Esophagus muscularis mucosa (tissue), 4 donors: ENCODE data around the gene NEK11. TPM values are rescaled to one million over a fixed set of nuclear protein-coding genes. Genes with fewer than 3 reads are reported as not detected.

ENCODE experiments used
- DNase-seq: peaks from one replicate; pipeline ENCODE4 v3.0.0-alpha.2; 2017; ENCODE audit errors: extremely low spot score
- H3K27ac ChIP-seq, 4 donors: fragments of 200-600 bp; sonication (generic); replicated peaks in 1 of 4; 1 replicate in 3 of 4; 2 replicates in 1 of 4; pipeline ENCODE4 v1.5.1; 2016 to 2019; ENCODE audit warnings: mild to moderate bottlenecking in 1 of 4
- H3K27me3 ChIP-seq, 4 donors: fragments of 200-600 bp; sonication (generic); one replicate each; pipeline versions ENCODE4 v1.5.1 to v1.6.0; 2016 to 2019
- H3K36me3 ChIP-seq, 4 donors: fragments of 200-600 bp; sonication (generic); one replicate each; pipeline ENCODE4 v1.5.1; 2016 to 2019
- H3K4me1 ChIP-seq, 4 donors: fragments of 200-600 bp; sonication (generic); one replicate each; pipeline ENCODE4 v1.5.1; 2016 to 2019
- H3K4me3 ChIP-seq, 4 donors: fragments of 200-600 bp; sonication (generic); 1 replicate in 2 of 4; 2 replicates in 2 of 4; pipeline ENCODE4 v1.5.1; 2016 to 2019; ENCODE audit warnings: mild to moderate bottlenecking in 4 of 4, moderate library complexity in 1 of 4
- H3K9me3 ChIP-seq, 4 donors: fragments of 200-600 bp; sonication (generic); 1 replicate in 3 of 4; 2 replicates in 1 of 4; pipeline ENCODE4 v1.5.1; 2016 to 2019
- CTCF ChIP-seq, 3 experiments: fragments of 200-600 bp in 2 of 3; fragments of 450-650 bp in 1 of 3; sonication (generic) in 2 of 3; IDR thresholded peaks; one replicate each; pipeline ENCODE4 v1.5.1; 2017 to 2019; ENCODE audit warnings: antibody characterized with exemption in 3 of 3, mild to moderate bottlenecking in 2 of 3, moderate library complexity in 1 of 3
- EP300 ChIP-seq: sonication (generic); formaldehyde crosslinking; IDR thresholded peaks from one replicate; pipeline ENCODE4 v1.6.1; 2017; ENCODE audit warnings: antibody characterized with exemption
- POLR2A ChIP-seq: fragments of 450-650 bp; IDR thresholded peaks from one replicate; pipeline ENCODE4 v1.6.1; 2017; ENCODE audit warnings: antibody characterized with exemption, moderate library complexity, mild to moderate bottlenecking, low read depth
- POLR2AphosphoS5 ChIP-seq, 2 donors: sonication (generic); formaldehyde crosslinking; IDR thresholded peaks; one replicate each; pipeline ENCODE4 v1.6.1; 2017; ENCODE audit warnings: antibody characterized with exemption in 2 of 2
- WGBS: methylation state at CpG from one replicate; pipeline ENCODE4 v1.1.5; 2018; 5-methylcytosine and 5-hydroxymethylcytosine counted together
- intact Hi-C: fragments of 100-400 bp; cut with DNase I; formaldehyde crosslinking; loops from one replicate; pipeline ENCODE4 v1.15.1; 2023
- total RNA-seq, 4 donors: library from RNA; depleted of rRNA; stranded (reverse); fragments of >200 nt; gene quantifications; one replicate each; pipeline versions ENCODE4 v1.1.0 to v1.2.1, GENCODE V29; 2016

The NEK11 gene
- total RNA-seq, 4 donors from 2014 or later, result 5.4 to 12.0 (median 6.8) TPM

GRCh38 chr3:131349454-131349853, 322.8 kb downstream of the NEK11 start:
- DNase-seq, result no peak
- peaks cover 0 to 9% (median 3%) of the 10 kb centered on the region in 4 donors for H3K4me1 ChIP-seq
- intact Hi-C loops, result no loop called here
- H3K36me3 ChIP-seq, result no peaks in the 10 kb centered on the region
- no peak overlapping the region for H3K27ac ChIP-seq
- WGBS, result 85% methylated on average over 5 of the region's 5 CpGs
- no peak overlapping the region for H3K4me3 ChIP-seq
- H3K9me3 ChIP-seq, result no peaks in the 10 kb centered on the region
- no peaks in the 10 kb centered on the region for H3K27me3 ChIP-seq
- TF ChIP-seq EP300, result no peak
- TF ChIP-seq POLR2AphosphoS5 (IDR thresholded peaks at IDR 0.05), result no peak
- TF ChIP-seq POLR2A, result no peak
- TF ChIP-seq CTCF (IDR thresholded peaks at IDR 0.05), result no peak

DNA sequence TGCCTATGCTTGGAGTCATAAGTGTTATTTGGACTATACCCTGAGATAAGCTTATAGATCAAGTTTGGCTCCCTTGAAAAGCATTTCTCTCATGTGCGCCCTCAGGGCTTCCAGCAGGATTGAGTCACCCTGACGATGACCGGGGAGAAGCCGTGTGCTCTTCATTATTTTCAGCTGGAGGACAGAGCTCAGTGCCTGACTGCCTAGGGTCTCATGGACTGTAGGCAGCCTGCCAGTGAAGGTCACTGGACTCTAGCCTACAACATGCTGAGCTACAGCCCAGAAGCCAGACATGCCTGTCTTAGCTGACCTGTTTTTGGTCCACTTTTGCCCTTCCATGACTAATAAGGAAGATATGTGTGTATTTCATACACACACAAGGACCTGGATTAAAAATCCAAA, 323.3 kb downstream of the NEK11 start:
- Histone ChIP-seq H3K27ac (no peak overlapping the region), H3K36me3 (no peaks in the 10 kb centered on the region), H3K4me1 (peaks cover 0 to 9% (median 3%) of the 10 kb centered on the region in 4 donors), H3K9me3 (no peaks in the 10 kb centered on the region), H3K4me3 (no peak overlapping the region), H3K27me3 (no peaks in the 10 kb centered on the region)
- 100% methylated on average over 2 of the region's 4 CpGs for WGBS
- TF ChIP-seq POLR2A (no peak), POLR2AphosphoS5 (IDR thresholded peaks at IDR 0.05) (no peak), EP300 (no peak), CTCF (IDR thresholded peaks at IDR 0.05) (no peak)
- intact Hi-C loops, result no loop called here
- no peak for DNase-seq

DNA sequence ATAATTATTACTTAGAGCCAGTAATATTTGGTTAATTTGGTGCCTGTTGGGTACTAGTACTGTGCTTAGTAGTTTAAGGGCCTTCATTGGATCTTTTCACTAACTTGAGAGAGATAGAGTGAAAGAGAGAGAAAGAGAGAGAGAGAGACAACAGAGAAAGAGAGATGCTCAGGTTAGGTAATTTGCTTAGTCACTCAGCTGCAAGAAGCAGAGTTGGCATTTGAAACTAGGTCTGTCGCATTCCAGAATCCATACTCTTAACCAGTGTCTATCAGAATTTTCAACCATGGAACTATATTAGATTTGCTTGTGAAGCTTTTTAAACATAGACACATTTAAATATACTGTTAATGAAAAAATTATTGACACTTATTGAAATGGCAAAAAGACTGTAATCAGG, 323.8 kb downstream of the NEK11 start:
- H3K9me3 ChIP-seq, result no peaks in the 10 kb centered on the region
- no peak for TF ChIP-seq POLR2A
- TF ChIP-seq POLR2AphosphoS5 (IDR thresholded peaks at IDR 0.05), result no peak
- no peak for TF ChIP-seq CTCF (IDR thresholded peaks at IDR 0.05)
- TF ChIP-seq EP300, result no peak
- no peak overlapping the region for H3K4me3 ChIP-seq
- no peaks in the 10 kb centered on the region for H3K36me3 ChIP-seq
- WGBS, result 57% methylated on average over 1 of the region's 1 CpG
- peaks cover 0 to 9% (median 3%) of the 10 kb centered on the region in 4 donors for H3K4me1 ChIP-seq
- no peak overlapping the region for H3K27ac ChIP-seq
- intact Hi-C loops, result no loop called here
- no peak for DNase-seq
- H3K27me3 ChIP-seq, result no peaks in the 10 kb centered on the region

DNA sequence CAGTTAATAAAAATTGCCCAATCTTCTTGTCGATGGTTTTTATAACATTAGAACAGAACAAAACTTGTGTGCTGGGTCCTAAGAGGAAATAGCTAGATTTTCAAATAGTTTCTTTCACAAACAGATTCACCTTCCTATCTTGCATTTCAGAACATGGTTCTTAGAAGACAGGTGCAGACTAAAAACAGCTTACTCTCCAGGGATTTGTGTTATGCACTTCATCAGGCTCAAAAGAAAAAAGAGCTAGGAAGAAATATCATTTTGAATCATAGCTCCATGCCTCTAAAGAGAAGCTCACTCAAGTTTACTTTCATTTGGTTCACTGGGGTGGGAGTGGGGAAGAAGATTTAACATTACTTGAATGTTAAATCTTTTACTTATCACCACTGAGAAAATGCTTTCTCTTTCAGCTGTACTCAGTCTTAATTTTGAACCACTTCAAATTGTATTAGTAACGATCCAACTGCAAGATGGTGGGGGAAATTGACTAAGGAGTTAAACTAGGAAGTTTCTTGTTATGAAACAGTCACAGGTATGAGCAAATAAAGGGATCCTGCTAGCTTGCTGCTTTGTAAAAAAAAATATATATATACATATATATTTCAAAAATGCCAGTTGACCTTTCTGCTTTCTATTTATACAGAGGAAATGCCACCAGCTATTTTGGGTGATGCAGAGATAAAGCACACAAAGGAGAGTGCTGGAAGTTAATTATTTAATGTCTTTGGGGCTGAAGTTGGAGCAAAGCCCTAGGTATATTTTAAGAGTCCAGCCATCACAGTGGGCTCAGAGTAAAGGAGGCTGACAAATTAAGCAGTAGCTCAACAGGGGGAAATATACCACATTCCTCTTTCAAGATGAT, 326.6 kb downstream of the NEK11 start:
- no peaks in the 10 kb centered on the region for H3K9me3 ChIP-seq
- WGBS, result 52% methylated on average over 2 of the region's 2 CpGs
- DNase-seq, result no peak
- TF ChIP-seq CTCF (IDR thresholded peaks at IDR 0.05), result no peak
- no peak for TF ChIP-seq POLR2AphosphoS5 (IDR thresholded peaks at IDR 0.05)
- no peak for TF ChIP-seq POLR2A
- no peak for TF ChIP-seq EP300
- intact Hi-C loops, result no loop called here
- H3K4me1 ChIP-seq, result peaks cover 0 to 11% (median 5%) of the 10 kb centered on the region in 4 donors
- H3K36me3 ChIP-seq, result no peaks in the 10 kb centered on the region
- H3K27ac ChIP-seq, result no peak overlapping the region
- no peak overlapping the region for H3K4me3 ChIP-seq
- H3K27me3 ChIP-seq, result no peaks in the 10 kb centered on the region
